Peyer's patch (tissue), 4 donors: ENCODE results near the gene RGMB.

Source experiments
- CTCF ChIP-seq, 6 experiments: fragments of 450-650 bp in 4 of 6; fragments of 200-600 bp in 2 of 6; sonication (generic) in 1 of 6; IDR thresholded peaks; one replicate each; pipeline ENCODE4 v1.5.1; 2017 to 2019; ENCODE audit warnings: antibody characterized with exemption in 6 of 6, mild to moderate bottlenecking in 3 of 6, moderate library complexity in 1 of 6
- POLR2A ChIP-seq, 2 donors: fragments of 450-650 bp; IDR thresholded peaks; one replicate each; pipeline ENCODE4 v1.5.1; 2017; ENCODE audit warnings: antibody characterized with exemption in 2 of 2, mild to moderate bottlenecking in 2 of 2, moderate library complexity in 2 of 2

GRCh38 chr5:98773464-98774191 is at the start of gene RGMB:
- TF ChIP-seq CTCF (IDR thresholded peaks at IDR 0.05) (peak in 2 of 6 experiments; percentile 12 to 18), POLR2A (IDR thresholded peaks at IDR 0.05) (peak; percentile 58 to 90)
